ENCODE measurements around the gene SREK1IP1. TPM values are rescaled to one million over a fixed set of nuclear protein-coding genes. Genes with fewer than 3 reads are reported as not detected.

The SREK1IP1 gene
- total RNA-seq, 4 donors from 2014 or later, result 8.4 to 17.7 (median 11.4) TPM

- peaks cover 0 to 8% (median 0%) of the 10 kb centered on the region in 4 donors for H3K27me3 ChIP-seq
- DNase-seq, result no peak
- intact Hi-C loops (cut with DNase I), result no loop called here
- H3K4me3 ChIP-seq, result no peak overlapping the region
- no peaks in the 10 kb centered on the region for H3K9me3 ChIP-seq
- whole genome bisulfite sequencing, 2 donors, result 60 to 91% methylated on average over 2 to 6 of the region's 7 CpGs
- TF ChIP-seq POLR2A (IDR thresholded peaks at IDR 0.05), result no peak
- no peak for TF ChIP-seq CTCF (IDR thresholded peaks at IDR 0.05)
- H3K36me3 ChIP-seq, result no peaks in the 10 kb centered on the region
- no peak overlapping the region for H3K27ac ChIP-seq
- H3K4me1 ChIP-seq, result no peaks in the 10 kb centered on the region
These were observed 85.9 kb downstream of the SREK1IP1 start for GRCh38 chr5:64682608-64683007.

- no peak overlapping the region for H3K27ac ChIP-seq
- H3K36me3 ChIP-seq, result no peaks in the 10 kb centered on the region
- TF ChIP-seq POLR2A (IDR thresholded peaks at IDR 0.05) (no peak), CTCF (IDR thresholded peaks at IDR 0.05) (no peak)
- H3K27me3 ChIP-seq, result peaks cover 0 to 6% (median 0%) of the 10 kb centered on the region in 4 donors
- 71 to 73% methylated on average over 4 of the region's 4 CpGs for WGBS, 2 donors
- intact Hi-C loops (cut with DNase I), result no loop called here
- no peak overlapping the region for H3K4me3 ChIP-seq
- no peaks in the 10 kb centered on the region for H3K4me1 ChIP-seq
- H3K9me3 ChIP-seq, result no peaks in the 10 kb centered on the region
- DNase-seq, result no peak
These were observed 88.2 kb downstream of the SREK1IP1 start for GRCh38 chr5:64680289-64680688.

- intact Hi-C loops (cut with DNase I), result no loop called here
- Histone ChIP-seq H3K4me1 (no peaks in the 10 kb centered on the region), H3K27me3 (peaks cover 0 to 6% (median 0%) of the 10 kb centered on the region in 4 donors), H3K36me3 (no peaks in the 10 kb centered on the region), H3K9me3 (no peaks in the 10 kb centered on the region), H3K4me3 (no peak overlapping the region), H3K27ac (no peak overlapping the region)
- WGBS, 2 donors, result 55 to 83% methylated on average over 3 to 5 of the region's 5 CpGs
- DNase-seq, result no peak
- TF ChIP-seq CTCF (IDR thresholded peaks at IDR 0.05), result no peak
- no peak for TF ChIP-seq POLR2A (IDR thresholded peaks at IDR 0.05)
These were observed 90.1 kb downstream of the SREK1IP1 start for GRCh38 chr5:64678374-64678773.

GRCh38 chr5:64671678-64672077 is 96.8 kb downstream of the SREK1IP1 start:
- Histone ChIP-seq H3K27me3 (no peaks in the 10 kb centered on the region), H3K27ac (no peak overlapping the region), H3K9me3 (no peaks in the 10 kb centered on the region), H3K4me3 (no peak overlapping the region), H3K4me1 (no peaks in the 10 kb centered on the region), H3K36me3 (no peaks in the 10 kb centered on the region)
- 55 to 77% methylated on average over 3 of the region's 3 CpGs for WGBS, 2 donors
- TF ChIP-seq CTCF (IDR thresholded peaks at IDR 0.05), result no peak
- TF ChIP-seq POLR2A (IDR thresholded peaks at IDR 0.05), result no peak
- no peak for DNase-seq
- intact Hi-C loops (cut with DNase I), result no loop called here

- Histone ChIP-seq H3K9me3 (no peaks in the 10 kb centered on the region), H3K27ac (no peak overlapping the region), H3K36me3 (no peaks in the 10 kb centered on the region), H3K4me3 (no peak overlapping the region), H3K27me3 (no peaks in the 10 kb centered on the region), H3K4me1 (no peaks in the 10 kb centered on the region)
- intact Hi-C loops (cut with DNase I), result no loop called here
- no peak for DNase-seq
- no peak for TF ChIP-seq CTCF (IDR thresholded peaks at IDR 0.05)
- TF ChIP-seq POLR2A (IDR thresholded peaks at IDR 0.05), result no peak
- 67 to 100% methylated on average over 1 of the region's 1 CpG for WGBS, 2 donors
These were observed 98.2 kb downstream of the SREK1IP1 start for GRCh38 chr5:64670277-64670676.

Other genes with a start within 250 kb of the SREK1IP1 start
- not detected for gene SHISAL2B, start 78.2 kb downstream of the SREK1IP1 start, total RNA-seq
- 10 to 100 TPM in 3 of 4 donors, 1 to 10 TPM in 1; 9.9 to 15.6 (median 12.1) TPM for gene CWC27, start 239 bp upstream of the SREK1IP1 start, total RNA-seq

Measured in esophagus squamous epithelium (tissue), 5 donors.